Activated naive CD8-positive, alpha-beta T cell treated with anti-CD3 and anti-CD28 coated beads, Interleukin-2, amount 50 U/mL, for 16 hours (primary cell): ENCODE measurements around the gene ZNF844.
"Not testable (repeated sequence)": the region's sequence is repeated elsewhere in the genome, so short reads cannot be mapped to it uniquely, and the experiment has no call there.

Experiments used
- DNase-seq: peaks from one replicate; pipeline ENCODE4 v3.0.0-alpha.2; 2020; ENCODE audit warnings: low read depth, low spot score

The ZNF844 gene

DNA sequence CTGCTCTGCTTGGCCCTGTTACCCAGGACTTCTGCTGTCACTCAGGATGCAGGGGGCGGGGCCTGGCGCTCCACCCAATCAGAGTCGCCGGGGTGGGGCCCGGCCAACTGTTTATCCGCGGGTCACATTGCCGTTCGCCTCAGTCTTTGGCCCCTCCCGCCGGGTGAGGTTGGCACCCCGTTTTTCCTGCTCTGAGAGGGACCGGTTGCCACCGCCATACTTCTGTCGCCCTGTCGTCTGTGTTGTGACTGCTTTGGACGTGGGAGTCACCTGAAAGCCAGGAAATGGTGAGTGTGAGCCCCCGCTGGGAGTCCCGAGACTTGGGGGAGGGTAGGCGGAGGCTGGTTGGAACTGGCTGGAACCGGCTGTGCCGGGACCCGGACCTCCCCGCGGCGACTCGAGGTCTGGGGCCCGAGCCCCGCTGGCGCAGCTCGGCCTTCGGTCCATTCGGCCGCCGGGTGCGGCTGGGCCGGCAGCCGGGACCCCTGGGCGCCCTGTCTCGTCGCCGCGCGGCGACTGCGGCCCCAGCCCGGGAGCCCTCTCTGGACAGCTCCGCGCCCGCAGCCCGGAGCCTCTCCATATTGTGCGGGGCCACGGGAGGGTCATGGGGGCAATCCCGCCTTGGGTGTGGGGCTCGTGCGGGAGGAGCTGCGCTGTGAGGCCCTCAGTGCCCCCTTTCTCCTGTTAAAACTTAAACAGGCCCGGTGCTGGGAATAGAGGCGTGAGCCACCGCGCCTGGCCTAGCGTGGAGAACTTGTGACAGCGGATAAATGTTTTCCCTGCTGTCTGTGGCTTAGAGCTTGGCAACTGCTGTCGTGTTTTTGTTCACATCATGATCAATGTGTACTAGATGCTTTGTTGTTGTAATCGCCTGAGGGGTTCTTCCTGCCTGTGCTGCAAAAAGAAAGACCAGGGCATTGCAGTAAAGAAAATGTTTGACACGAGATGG, at the start of gene ZNF844:
TSS of gene ZNF844 (plus strand) at position 142 of the 949 bp plus-strand sequence. CDS start at position 285, 143 bp downstream.
- DNase-seq, result peak; percentile 62

- DNase-seq, result no peak
Measured at GRCh38 chr19:12015015-12015752, 49.3 kb upstream of the ZNF844 start.

DNA sequence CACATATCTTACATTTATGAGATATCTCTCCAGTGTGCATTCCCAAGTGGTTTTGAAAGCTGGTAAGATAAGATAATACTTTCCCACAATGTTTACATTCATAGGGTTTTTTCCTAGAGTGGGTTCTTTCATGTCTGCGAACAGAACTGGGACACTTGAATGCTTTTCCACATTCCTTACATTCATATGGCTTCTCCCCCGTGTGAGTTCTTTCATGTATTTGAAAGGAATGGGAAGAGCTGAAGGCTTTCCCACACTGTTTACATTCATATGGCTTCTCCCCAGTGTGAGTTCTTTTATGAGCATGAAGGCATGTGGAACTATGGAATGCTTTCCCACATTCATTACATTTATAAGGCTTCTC, 48.8 kb upstream of the ZNF844 start:
- no peak for DNase-seq

GRCh38 chr19:12034198-12034597, 30.3 kb upstream of the ZNF844 start:
- no peak for DNase-seq

DNA sequence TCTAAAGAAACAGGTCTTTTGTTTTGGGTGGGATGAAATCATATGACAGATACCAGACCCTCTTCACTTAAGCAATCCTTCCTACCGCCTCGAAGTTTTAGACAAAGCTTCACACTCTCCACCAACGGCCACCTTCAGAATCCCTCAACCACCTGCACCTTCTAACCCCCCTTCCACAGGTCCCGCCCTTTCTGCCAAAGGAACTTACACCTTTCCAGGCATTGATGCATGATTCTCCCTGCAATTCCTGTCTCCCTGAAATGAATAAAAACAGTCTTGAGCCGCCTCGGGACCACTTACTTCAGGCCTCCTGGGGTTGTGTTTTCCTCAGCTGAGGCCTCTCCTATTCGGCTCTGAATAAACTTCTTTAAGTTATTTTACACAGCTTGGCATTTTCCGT, 29.9 kb upstream of the ZNF844 start:
- DNase-seq, result no peak

- DNase-seq, result peak; percentile 64
Measured at GRCh38 chr19:12035220-12036172, 29.0 kb upstream of the ZNF844 start, which contains the start of gene ZNF433. TSS of gene ZNF433 (minus strand) at chr19:12035679. CDS start at chr19:12035539, 140 bp downstream.

GRCh38 chr19:12042893-12043292, 21.6 kb upstream of the ZNF844 start:
- no peak for DNase-seq

GRCh38 chr19:12043752-12044422, 20.6 kb upstream of the ZNF844 start:
- DNase-seq, result no peak

- no peak for DNase-seq
Measured at GRCh38 chr19:12047868-12048267, 16.7 kb upstream of the ZNF844 start.

DNA sequence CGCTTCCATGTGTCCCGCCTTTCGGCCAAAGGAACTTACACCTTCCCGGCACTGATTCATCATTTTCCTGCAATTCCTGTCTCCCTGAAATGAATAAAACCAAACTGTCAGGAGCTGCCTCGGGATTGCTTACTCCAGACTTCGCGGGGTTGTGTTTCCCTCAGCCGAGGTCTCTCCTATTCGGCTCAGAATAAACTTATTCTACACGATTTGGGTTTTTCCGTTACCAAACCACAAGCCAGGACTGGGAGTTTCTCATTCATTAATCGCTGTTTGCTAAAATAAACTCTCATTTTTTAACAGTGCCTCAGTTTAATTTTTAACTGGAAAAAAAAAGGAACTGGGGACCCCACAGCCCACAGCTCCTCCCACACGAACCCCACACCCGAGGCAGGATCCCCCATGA, 12.4 kb upstream of the ZNF844 start:
- no peak for DNase-seq

DNA sequence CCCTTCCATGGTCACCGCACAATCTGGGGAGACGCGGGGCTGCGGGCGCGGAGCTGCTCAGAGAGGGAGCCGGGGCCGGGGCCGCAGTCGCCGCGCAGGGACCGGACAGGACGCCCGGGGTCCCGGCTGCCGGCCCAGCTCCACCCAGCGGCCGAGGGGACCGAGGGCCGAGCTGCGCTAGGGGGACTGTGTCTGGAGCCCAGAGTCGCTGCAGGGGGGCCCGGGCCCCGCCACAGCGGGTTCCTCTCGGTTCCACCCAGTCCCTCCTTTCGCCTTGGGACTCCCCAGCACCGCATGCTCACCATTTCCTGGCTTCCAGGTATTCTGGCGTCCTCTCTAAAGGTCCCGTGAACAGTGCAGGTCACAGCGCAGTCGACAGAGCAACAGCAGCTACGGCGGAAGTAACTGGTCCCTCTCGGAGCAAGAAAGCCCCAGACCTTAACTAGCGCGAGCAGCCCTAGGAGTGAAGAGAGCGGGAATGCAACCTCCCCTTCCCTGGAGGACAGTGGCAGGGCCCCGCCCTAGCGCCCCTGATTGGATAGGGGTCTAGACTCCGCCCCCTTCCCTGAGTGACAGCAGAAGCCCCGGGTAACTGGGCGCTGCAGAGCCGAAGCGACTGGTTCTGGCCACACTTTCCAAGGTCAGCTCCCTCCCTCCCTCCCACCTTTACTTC, 11.9 kb upstream of the ZNF844 start, which contains the start of gene ZNF878:
TSS of gene ZNF878 (minus strand) at position 465 of the 673 bp plus-strand sequence. CDS start at position 305, 160 bp downstream.
- DNase-seq, result no peak

DNA sequence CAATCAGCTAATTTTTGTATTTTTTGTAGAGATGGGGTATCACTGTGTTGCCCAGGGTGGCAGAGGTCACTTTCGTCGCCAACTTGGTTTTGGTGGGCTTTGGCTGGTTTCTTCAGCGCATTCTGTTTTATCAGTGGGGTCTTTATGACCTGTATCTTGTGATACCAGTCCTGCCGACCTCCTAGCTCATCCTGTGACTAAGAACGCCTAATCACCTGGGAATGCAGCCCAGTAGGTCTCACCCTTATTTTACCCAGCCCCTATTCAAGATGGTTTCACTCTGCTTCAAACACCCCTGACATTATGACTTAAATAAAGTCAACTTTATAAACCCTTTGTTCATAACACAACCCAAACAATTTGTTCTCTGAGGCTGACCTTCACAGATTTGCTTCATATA, 8.7 kb upstream of the ZNF844 start:
- no peak for DNase-seq

- no peak for DNase-seq
Measured at GRCh38 chr19:12075538-12076139, 11.1 kb downstream of the ZNF844 start.

DNA sequence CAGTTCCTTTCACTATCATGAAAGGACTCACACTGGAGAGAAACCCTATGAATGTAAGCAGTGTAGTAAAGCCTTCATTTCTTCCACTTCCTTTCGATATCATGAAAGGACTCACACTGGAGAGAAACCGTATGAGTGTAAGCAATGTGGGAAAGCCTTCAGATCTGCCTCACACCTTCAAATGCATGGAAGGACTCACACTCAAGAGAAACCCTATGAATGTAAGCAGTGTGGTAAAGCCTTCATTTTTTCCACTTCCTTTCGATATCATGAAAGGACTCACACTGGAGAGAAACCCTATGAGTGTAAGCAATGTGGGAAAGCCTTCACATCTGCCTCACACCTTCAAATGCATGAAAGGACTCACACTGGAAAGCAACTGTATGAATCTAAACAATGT, 11.8 kb downstream of the ZNF844 start:
- not testable (repeated sequence) for DNase-seq

- DNase-seq, result no peak
Measured at GRCh38 chr19:12077375-12077774, 12.8 kb downstream of the ZNF844 start.

DNA sequence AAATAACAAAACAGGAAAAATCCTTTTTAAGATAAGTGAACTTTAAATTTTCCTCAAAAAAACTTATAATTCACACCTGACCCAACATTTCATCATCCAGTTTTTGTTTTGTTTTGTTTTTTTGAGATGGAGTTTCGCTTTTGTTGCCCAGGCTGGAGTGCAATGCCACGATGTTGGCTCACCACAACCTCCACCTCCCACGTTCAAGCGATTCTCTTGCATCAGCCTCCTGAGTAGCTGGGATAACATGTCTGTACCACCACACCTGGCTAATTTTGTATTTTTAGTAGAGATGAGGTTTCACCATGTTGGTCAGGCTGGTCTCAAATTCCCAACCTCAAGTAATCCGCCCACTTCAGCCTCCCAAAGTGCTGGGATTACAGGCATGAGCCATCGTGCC, 18.8 kb downstream of the ZNF844 start:
- DNase-seq, result not testable (repeated sequence)

DNA sequence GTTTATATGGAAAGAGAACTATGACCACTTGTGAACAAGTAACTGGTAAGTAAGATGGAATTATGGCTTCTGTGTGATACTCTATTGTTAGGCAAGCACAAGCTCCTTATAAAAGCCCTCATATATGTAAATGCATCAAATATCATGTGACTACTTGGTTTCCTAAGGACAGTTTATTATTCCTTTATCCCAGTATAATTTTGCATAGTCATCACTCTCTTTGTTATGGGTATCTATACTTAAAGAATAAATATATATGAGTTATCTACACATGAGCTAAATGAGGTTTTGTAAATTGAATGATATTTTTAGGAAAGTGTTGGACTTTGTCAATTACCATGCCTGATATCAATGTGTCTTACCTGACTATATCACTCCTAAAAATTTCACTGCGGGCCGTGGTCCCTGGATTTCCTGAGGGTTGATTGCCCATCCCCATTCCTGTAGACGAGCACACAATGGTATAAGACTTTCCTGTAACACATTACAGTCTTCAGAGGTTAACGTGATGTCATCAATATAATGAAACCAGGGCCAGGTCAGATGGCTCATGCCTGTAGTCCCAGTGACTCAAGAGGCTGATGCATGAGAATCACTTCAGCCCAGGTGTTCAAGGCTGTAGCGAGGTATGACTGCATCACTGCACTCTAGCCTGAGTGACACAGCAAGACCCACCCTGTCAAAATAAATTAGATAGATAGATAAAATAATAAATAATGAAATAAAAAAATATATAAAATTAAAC, 20.7 kb downstream of the ZNF844 start:
- no peak for DNase-seq

DNA sequence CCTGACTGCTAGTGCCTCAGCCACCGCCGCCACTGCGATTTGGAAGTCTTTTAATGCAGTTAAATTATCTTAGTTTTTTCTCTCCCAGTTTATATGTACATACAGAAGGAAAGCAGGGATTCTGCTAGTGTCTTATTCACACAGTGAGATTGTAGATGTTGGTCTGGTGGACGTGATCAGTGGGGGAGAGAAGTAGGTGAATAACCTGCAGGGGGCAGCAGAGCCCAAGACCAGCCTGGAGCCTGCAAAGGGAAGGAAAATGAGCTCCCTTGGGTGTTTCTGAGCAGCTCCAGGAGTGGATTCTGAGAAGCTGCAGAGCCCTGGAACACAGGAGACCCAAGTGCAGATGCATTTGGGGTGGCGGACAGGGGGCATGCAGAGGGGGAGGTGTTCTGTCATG, 26.3 kb downstream of the ZNF844 start:
- peak; percentile 17 for DNase-seq
